ENCODE data around the gene TNFAIP2. TPM values are rescaled to one million over a fixed set of nuclear protein-coding genes. Genes with fewer than 3 reads are reported as not detected.

TNFAIP2 gene
- total RNA-seq, 1 donor from 2014 or later: 4.3 TPM

GRCh38 chr14:103097994-103098957 lies 25.0 kb upstream of the TNFAIP2 start:
- Mint-ChIP-seq H3K27me3 (ENCODE audit: unreplicated experiment) (peaks cover 6% of the 10 kb centered on the region), H3K9me3 (ENCODE audit: unreplicated experiment) (no peaks in the 10 kb centered on the region), H3K36me3 (ENCODE audit: unreplicated experiment) (no peaks in the 10 kb centered on the region), H3K27ac (ENCODE audit: unreplicated experiment) (no peak overlapping the region), H3K4me1 (ENCODE audit: low read depth, unreplicated experiment) (peaks cover under 1% of the 10 kb centered on the region), H3K4me3 (ENCODE audit: unreplicated experiment) (no peak overlapping the region)
- no peak for TF ChIP-seq CTCF (IDR thresholded peaks at IDR 0.05; ENCODE audit: partially characterized antibody, unreplicated experiment)
- DNase-seq: no peak

- H3K9me3 Mint-ChIP-seq (ENCODE audit: unreplicated experiment): peaks cover 3% of the 10 kb centered on the region
- peaks cover 9% of the 10 kb centered on the region for H3K27me3 Mint-ChIP-seq (ENCODE audit: unreplicated experiment)
- no peak for TF ChIP-seq CTCF (IDR thresholded peaks at IDR 0.05; ENCODE audit: partially characterized antibody, unreplicated experiment)
- H3K36me3 Mint-ChIP-seq (ENCODE audit: unreplicated experiment): no peaks in the 10 kb centered on the region
- peaks cover 4% of the 10 kb centered on the region for H3K4me1 Mint-ChIP-seq (ENCODE audit: low read depth, unreplicated experiment)
- H3K4me3 Mint-ChIP-seq (ENCODE audit: unreplicated experiment): no peak overlapping the region
- H3K27ac Mint-ChIP-seq (ENCODE audit: unreplicated experiment): no peak overlapping the region
- DNase-seq: no peak
Observed at GRCh38 chr14:103099081-103099732, 24.1 kb upstream of the TNFAIP2 start.

GRCh38 chr14:103099733-103100280 lies 23.5 kb upstream of the TNFAIP2 start:
- DNase-seq: no peak
- Mint-ChIP-seq H3K4me3 (ENCODE audit: unreplicated experiment) (no peak overlapping the region), H3K27ac (ENCODE audit: unreplicated experiment) (no peak overlapping the region), H3K36me3 (ENCODE audit: unreplicated experiment) (no peaks in the 10 kb centered on the region), H3K9me3 (ENCODE audit: unreplicated experiment) (peaks cover 3% of the 10 kb centered on the region), H3K27me3 (ENCODE audit: unreplicated experiment) (peaks cover 9% of the 10 kb centered on the region), H3K4me1 (ENCODE audit: low read depth, unreplicated experiment) (peaks cover 4% of the 10 kb centered on the region)
- TF ChIP-seq CTCF (IDR thresholded peaks at IDR 0.05; ENCODE audit: partially characterized antibody, unreplicated experiment): no peak

GRCh38 chr14:103100281-103101121 lies 22.8 kb upstream of the TNFAIP2 start:
- TF ChIP-seq CTCF (IDR thresholded peaks at IDR 0.05; ENCODE audit: partially characterized antibody, unreplicated experiment): no peak
- Mint-ChIP-seq H3K36me3 (ENCODE audit: unreplicated experiment) (no peaks in the 10 kb centered on the region), H3K27me3 (ENCODE audit: unreplicated experiment) (peaks cover 13% of the 10 kb centered on the region), H3K9me3 (ENCODE audit: unreplicated experiment) (peaks cover 4% of the 10 kb centered on the region), H3K27ac (ENCODE audit: unreplicated experiment) (no peak overlapping the region), H3K4me3 (ENCODE audit: unreplicated experiment) (no peak overlapping the region), H3K4me1 (ENCODE audit: low read depth, unreplicated experiment) (peaks cover 7% of the 10 kb centered on the region)
- DNase-seq: no peak
